ENCODE data around the gene RAET1E.

DNA sequence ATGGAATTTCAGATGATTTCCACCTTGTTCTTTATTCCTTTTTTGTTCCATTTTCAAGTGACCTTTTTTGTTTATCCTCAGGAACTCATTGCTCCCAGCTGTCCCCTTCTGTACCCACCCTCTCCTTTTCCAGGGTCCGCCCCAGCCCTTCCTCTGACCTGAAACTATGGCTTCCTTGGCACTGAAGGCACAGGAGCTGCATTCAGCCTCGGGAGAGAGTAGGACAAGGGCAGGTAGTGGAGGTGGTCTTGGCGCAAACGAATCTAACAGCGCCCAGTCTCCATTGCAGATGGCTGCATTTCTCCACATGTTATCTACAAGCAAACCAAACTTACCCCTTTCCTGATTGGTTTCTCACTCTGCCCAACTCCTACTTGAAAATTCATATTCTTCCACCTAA lies 35.1 kb upstream of the RAET1E start:
- no peak for TF ChIP-seq EZH2phosphoT487 (conservative IDR thresholded peaks at IDR 0.05; ENCODE audit: low read length)
- no peak for TF ChIP-seq CTCF (IDR thresholded peaks at IDR 0.05; ENCODE audit: insufficient read depth, low read length, poor library complexity, severe bottlenecking)

Data from SU-DHL-6 (cell line).